HFFc6 (cell line): ENCODE data around the gene NAV3. TPM values are rescaled to one million over a fixed set of nuclear protein-coding genes. Genes with fewer than 3 reads are reported as not detected.
"Not testable (repeated sequence)": the region's sequence is repeated elsewhere in the genome, so short reads cannot be mapped to it uniquely, and the experiment has no call there.

ENCODE experiments used
- DNase-seq: peaks from one replicate; pipeline ENCODE4 v3.0.0-alpha.2; 2018
- H3K27ac Mint-ChIP-seq: 2 replicates; pipeline ENCODE4 v1.8.0; 2020; ENCODE audit warnings: mild to moderate bottlenecking, mixed read lengths
- H3K27me3 Mint-ChIP-seq: 2 replicates; pipeline ENCODE4 v1.8.0; 2021; ENCODE audit warnings: mild to moderate bottlenecking, moderate library complexity, mixed read lengths; ENCODE audit not compliant: insufficient read depth
- H3K36me3 Mint-ChIP-seq: 2 replicates; pipeline ENCODE4 v1.8.0; 2021; ENCODE audit warnings: low read depth, mixed read lengths
- H3K4me1 Mint-ChIP-seq: 2 replicates; pipeline ENCODE4 v1.8.0; 2020; ENCODE audit warnings: low read depth, mixed read lengths
- H3K4me3 Mint-ChIP-seq: 2 replicates; pipeline ENCODE4 v1.8.0; 2020; ENCODE audit warnings: mild to moderate bottlenecking, moderate library complexity, mixed read lengths
- H3K9me3 Mint-ChIP-seq: 2 replicates; pipeline ENCODE4 v1.8.0; 2020; ENCODE audit warnings: mild to moderate bottlenecking, mixed read lengths
- total RNA-seq, 6 experiments: library from RNA; stranded (reverse); fragmentation: NEBNext Ultra II Directional; extraction: Animal tissue kit (Norgen Biotek cat#: 25700); gene quantifications; 2 replicates in 1 of 6; 3 replicates in 5 of 6; pipeline ENCODE4 v1.2.3, GENCODE V29; 2021
- TF ChIP-seq, protein P1 (sequence below): fragments of 200-600 bp; sonication (generic); IDR thresholded peaks from 2 replicates; pipeline ENCODE4 v1.5.0; 2021; ENCODE audit warnings: antibody characterized with exemption, mild to moderate bottlenecking

Gene NAV3
- total RNA-seq, 6 experiments from 2014 or later: 86.7 to 142 (median 107) TPM

DNA sequence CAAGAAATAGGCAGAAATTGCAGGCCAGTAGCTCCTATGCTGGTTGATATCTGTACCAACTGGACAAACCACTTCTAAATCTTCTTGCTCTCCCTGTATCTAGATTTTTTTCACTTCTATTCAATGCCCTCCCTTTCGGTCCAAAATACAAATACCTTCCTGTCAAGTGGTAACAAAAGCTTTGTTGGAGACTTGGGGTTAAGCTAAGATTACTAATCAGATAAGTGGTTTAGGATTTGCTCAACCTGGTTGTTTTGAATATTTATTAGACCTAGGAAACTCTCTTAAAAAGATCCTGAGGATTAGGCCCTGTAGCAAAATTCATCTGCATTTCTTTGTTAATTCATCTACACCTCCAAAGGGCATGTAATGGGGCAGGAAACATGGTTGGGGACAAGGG is 410.1 kb downstream of the NAV3 start:
- DNase-seq: no peak
- H3K27ac Mint-ChIP-seq: no peak overlapping the region
- no peak overlapping the region for H3K4me3 Mint-ChIP-seq
- no peaks in the 10 kb centered on the region for H3K9me3 Mint-ChIP-seq
- no peaks in the 10 kb centered on the region for H3K36me3 Mint-ChIP-seq
- TF ChIP-seq, protein P1, sequence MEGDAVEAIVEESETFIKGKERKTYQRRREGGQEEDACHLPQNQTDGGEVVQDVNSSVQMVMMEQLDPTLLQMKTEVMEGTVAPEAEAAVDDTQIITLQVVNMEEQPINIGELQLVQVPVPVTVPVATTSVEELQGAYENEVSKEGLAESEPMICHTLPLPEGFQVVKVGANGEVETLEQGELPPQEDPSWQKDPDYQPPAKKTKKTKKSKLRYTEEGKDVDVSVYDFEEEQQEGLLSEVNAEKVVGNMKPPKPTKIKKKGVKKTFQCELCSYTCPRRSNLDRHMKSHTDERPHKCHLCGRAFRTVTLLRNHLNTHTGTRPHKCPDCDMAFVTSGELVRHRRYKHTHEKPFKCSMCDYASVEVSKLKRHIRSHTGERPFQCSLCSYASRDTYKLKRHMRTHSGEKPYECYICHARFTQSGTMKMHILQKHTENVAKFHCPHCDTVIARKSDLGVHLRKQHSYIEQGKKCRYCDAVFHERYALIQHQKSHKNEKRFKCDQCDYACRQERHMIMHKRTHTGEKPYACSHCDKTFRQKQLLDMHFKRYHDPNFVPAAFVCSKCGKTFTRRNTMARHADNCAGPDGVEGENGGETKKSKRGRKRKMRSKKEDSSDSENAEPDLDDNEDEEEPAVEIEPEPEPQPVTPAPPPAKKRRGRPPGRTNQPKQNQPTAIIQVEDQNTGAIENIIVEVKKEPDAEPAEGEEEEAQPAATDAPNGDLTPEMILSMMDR: no peak
- peaks cover 24% of the 10 kb centered on the region for H3K4me1 Mint-ChIP-seq
- H3K27me3 Mint-ChIP-seq: no peaks in the 10 kb centered on the region

DNA sequence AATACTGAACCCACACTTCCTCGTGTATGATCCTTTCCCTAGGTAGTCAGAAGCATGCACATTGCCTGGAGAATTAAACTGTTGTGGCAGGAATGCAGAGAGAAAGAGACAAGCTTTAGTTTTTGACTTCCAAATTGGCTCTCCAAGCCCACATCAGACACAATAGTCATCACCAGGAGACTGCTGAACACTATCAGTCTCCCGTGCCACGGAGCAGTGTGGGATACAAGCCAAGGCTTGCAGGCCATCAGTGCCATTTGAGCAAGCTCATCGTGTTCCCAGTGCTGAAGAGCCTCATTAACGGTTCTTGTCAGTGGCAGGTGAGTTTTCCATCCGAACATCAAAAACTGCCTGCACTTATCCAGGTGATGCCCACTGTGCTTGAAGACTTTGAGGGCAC is 410.8 kb downstream of the NAV3 start:
- Mint-ChIP-seq H3K9me3 (no peaks in the 10 kb centered on the region), H3K27ac (no peak overlapping the region), H3K4me3 (no peak overlapping the region), H3K27me3 (no peaks in the 10 kb centered on the region), H3K36me3 (no peaks in the 10 kb centered on the region), H3K4me1 (peaks cover 19% of the 10 kb centered on the region)
- TF ChIP-seq, protein P1: no peak
- DNase-seq: no peak

DNA sequence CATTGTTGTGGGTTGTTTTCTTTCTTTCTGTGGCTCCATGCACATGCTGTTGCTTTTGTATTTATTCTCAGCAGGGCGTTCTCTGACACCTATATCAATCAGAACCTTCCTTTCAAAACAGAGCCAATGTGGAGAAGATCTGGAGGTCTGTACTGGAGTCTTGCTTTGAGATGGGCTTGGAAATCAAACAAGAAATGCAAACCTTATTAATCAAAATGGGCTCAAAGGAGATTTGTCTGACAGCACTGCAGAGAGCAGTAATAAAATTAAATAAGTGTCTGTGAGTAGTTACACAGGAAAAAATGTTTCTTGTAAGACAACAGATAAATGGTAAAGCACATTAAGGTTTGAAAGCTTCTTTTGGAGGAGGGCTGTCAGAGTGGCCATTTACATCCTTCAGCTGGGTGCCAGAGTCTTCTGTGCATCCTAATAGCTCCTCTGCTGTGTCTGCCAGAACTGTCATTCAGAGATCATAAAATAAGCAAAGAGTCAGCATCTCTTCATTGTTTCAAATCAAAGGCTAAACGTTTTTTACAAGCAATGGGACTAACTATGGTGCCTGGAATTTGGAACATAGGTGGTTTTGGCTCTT is 414.3 kb downstream of the NAV3 start:
- Mint-ChIP-seq H3K9me3 (no peaks in the 10 kb centered on the region), H3K4me1 (peaks cover 16% of the 10 kb centered on the region)
- TF ChIP-seq, protein P1: no peak

DNA sequence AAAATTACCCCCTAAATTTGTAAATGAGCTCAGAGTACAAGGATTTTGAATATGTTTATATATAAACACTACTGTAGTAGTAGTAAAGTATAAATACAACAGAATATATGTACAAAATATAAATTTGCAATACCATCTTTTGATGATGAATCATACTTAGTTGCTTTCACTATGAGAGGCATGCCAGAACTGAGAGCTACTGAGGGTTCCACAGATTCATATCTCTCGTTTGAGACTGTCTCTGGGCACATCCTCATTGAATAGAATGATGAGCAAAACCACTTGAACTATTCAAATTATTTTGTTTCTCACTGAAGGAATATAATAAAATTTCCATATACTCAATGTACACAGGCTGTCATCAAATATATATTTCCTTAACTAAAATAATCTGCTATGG is 417.6 kb downstream of the NAV3 start:
- Mint-ChIP-seq H3K36me3 (no peaks in the 10 kb centered on the region), H3K27ac (no peak overlapping the region), H3K4me1 (peaks cover 6% of the 10 kb centered on the region; the same call in 1 of the 2 replicates), H3K4me3 (no peak overlapping the region), H3K27me3 (no peaks in the 10 kb centered on the region; the same call in 1 of the 2 replicates), H3K9me3 (0 out of 2 replicates have a peak, but pooled peaks cover 8% of the 10 kb centered on the region)
- TF ChIP-seq, protein P1: no peak
- DNase-seq: no peak

More for the DNA sequence above, 414.3 kb downstream of the NAV3 start:
- Mint-ChIP-seq H3K27ac (no peak overlapping the region), H3K27me3 (no peaks in the 10 kb centered on the region; the same call in 1 of the 2 replicates), H3K4me3 (no peak overlapping the region), H3K36me3 (no peaks in the 10 kb centered on the region)
- no peak for DNase-seq

DNA sequence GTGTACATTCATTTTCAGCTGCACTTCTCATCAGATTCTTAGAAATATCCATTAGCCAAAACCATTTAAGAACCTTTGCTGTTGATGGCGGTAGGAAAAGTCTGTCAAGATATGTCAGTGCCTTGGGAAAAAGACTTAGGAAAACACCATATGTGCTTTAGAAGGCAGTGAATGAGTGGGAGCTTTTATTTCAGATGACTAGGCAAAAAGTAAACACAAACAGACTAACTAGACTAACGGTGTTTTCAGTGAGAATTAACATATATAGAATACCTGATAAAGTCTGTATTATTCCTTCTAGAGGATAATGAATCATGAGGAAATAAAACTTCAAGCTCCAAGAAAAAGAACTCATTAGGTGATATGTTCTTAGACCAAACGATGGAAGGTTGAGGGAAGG is 418.9 kb downstream of the NAV3 start:
- H3K27me3 Mint-ChIP-seq: no peaks in the 10 kb centered on the region; the same call in 1 of the 2 replicates
- H3K4me3 Mint-ChIP-seq: no peak overlapping the region
- TF ChIP-seq, protein P1: no peak
- DNase-seq: no peak
- H3K36me3 Mint-ChIP-seq: no peaks in the 10 kb centered on the region
- H3K4me1 Mint-ChIP-seq: 0 out of 2 replicates have a peak, but pooled peaks cover 6% of the 10 kb centered on the region
- 0 out of 2 replicates have a peak, but pooled peaks cover 14% of the 10 kb centered on the region for H3K9me3 Mint-ChIP-seq
- no peak overlapping the region for H3K27ac Mint-ChIP-seq

DNA sequence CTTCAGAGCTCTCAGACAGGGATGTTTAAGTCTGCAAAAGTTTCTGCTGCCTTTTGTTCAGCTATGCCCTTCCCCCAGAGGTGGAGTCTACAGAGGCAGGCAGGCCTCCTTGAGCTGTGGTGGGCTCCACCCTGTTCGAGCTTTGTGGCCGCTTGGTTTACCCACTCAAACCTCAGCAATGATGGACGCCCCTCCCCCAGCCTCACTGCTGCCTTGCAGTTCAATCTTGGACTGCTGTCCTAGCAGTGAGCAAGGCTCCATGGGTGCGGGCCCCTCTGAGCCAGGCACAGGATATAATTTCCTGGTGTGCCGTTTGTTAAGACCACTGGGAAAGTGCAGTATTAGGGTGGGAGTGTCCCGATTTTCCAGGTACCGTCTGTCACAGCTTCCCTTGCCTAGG is 427.0 kb downstream of the NAV3 start:
- not testable (repeated sequence) for H3K4me3 Mint-ChIP-seq, H3K4me1 Mint-ChIP-seq, H3K27ac Mint-ChIP-seq, H3K27me3 Mint-ChIP-seq, DNase-seq, H3K36me3 Mint-ChIP-seq
- H3K9me3 Mint-ChIP-seq: 0 out of 2 replicates have a peak, but pooled peaks cover 12% of the 10 kb centered on the region
